Occipital lobe (tissue), 2 donors: Measurements from ENCODE around the gene ZXDB. TPM values are rescaled to one million over a fixed set of nuclear protein-coding genes. Genes with fewer than 3 reads are reported as not detected.
"Not testable (repeated sequence)": the region's sequence is repeated elsewhere in the genome, so short reads cannot be mapped to it uniquely, and the experiment has no call there.

ENCODE experiments used
- DNase-seq: peaks from one replicate; lab custom pipeline; 2025; lab: John Stamatoyannopoulos, UW
- total RNA-seq: library from RNA; depleted of rRNA; stranded (reverse); fragments of >200 nt; gene quantifications from one replicate; pipeline ENCODE4 v1.2.3, GENCODE V29; 2014

Gene ZXDB
- total RNA-seq: 20.0 TPM

DNA sequence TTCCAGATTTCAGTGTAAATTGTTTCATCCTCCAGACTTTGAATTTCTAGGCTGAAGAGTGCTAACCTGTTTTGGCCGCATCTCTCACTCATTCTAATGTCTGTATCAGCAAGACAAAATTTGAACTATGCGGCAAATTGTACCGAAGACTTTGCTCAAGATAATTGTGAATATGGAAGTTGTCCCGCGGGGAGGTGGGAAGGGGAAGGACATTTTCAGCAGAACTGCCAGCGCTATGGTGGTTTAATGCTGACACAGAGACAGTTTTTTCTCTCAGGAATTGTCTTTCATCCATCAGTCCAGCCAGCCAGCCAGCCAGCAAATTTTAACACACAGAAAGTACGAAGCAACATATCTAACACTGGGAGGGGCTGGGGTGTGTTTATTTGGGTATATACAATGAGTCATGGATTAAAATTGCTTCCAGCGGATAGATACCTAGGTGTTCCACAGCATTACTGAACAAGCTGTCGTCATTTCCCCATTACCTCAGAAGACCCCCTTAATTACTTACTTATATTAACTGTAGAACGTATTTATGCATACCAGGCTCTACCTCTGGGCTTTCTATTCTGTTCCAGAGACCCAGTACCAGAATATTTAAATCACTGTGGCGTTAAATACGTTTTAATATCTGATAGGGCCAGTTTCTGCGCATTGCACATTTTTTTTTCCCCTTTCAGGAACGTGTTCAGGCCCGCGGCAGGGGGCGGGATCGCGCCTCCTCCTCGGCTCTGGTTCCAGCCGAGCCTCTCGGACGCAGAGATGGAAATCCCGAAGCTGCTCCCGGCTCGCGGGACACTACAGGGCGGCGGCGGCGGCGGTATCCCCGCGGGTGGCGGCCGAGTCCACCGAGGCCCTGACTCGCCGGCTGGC is at the start of gene ZXDB:
TSS of gene ZXDB (plus strand) at position 728 of the 876 bp plus-strand sequence. CDS start at position 766, 38 bp downstream.
- DNase-seq: not testable (repeated sequence)

GRCh38 chrX:57565198-57565597 is 26.6 kb upstream of the ZXDB start:
- no peak for DNase-seq

GRCh38 chrX:57573754-57574153 is 18.1 kb upstream of the ZXDB start:
- no peak for DNase-seq

DNA sequence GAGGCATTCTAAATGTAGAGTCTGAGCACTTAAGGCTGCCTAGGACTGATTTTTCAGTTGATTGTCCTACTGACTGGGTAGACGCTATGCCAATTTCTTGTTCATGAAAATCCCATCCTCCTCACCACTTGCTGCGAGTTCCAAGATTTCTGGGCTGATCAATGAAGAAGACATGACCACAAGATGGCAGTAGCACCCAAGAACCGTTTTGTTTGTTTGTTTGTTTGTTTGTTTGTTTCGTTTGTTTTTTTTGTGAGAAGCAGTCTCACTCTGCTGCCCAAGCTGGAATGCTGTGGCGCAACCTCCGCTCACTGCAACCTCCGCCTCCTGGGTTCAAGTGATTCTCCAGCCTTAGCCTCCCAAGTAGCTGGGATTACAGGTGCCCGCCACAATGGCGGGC is 8.9 kb upstream of the ZXDB start:
- not testable (repeated sequence) for DNase-seq

GRCh38 chrX:57583477-57583876 is 8.3 kb upstream of the ZXDB start:
- no peak for DNase-seq

GRCh38 chrX:57586360-57586759 is 5.5 kb upstream of the ZXDB start:
- DNase-seq: no peak

DNA sequence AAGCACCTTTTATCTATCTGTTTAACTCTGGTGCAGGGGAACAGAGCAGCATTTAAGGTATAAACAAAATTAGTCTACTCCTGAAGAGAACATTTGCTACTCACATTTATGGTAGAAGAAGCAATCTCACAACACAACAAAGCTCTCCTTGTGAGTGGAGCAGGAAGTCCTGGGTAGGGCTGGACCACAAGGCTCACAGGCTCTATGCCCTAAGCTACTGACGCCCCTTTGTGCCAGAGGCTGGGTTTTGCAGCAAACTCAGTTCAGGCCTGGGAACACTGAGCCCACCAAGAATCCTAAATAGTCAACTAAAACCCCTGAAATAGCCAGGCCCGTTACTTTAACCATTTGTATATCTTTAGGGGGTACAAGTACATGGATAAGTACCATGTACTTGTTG is 4.7 kb upstream of the ZXDB start:
- DNase-seq: no peak

- no peak for DNase-seq
Measured at GRCh38 chrX:57587607-57588006, 4.2 kb upstream of the ZXDB start.

DNA sequence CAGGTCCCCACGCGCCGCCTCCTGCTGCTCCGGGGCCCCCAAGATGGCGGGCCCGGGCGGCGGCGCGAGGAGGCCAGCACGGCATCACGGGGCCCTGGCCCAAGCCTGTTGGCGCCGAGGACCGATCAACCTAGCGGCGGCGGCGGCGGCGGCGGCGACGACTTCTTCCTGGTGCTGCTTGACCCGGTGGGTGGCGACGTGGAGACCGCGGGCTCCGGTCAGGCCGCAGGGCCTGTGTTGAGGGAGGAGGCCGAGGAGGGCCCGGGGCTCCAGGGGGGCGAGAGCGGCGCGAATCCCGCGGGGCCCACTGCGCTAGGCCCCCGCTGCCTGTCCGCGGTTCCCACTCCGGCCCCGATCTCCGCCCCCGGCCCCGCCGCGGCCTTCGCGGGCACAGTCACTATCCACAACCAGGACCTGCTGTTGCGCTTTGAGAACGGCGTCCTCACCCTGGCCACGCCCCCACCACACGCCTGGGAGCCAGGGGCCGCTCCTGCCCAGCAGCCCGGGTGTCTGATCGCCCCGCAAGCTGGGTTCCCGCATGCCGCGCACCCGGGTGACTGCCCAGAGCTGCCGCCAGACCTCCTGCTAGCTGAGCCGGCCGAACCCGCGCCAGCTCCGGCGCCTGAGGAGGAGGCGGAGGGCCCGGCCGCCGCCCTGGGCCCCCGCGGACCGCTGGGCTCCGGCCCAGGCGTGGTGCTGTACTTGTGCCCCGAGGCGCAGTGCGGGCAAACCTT is 516 bp downstream of the ZXDB start:
- DNase-seq: peak; percentile 58

GRCh38 chrX:57592894-57593215 is 1.0 kb downstream of the ZXDB start:
- peak; percentile 14 for DNase-seq

DNA sequence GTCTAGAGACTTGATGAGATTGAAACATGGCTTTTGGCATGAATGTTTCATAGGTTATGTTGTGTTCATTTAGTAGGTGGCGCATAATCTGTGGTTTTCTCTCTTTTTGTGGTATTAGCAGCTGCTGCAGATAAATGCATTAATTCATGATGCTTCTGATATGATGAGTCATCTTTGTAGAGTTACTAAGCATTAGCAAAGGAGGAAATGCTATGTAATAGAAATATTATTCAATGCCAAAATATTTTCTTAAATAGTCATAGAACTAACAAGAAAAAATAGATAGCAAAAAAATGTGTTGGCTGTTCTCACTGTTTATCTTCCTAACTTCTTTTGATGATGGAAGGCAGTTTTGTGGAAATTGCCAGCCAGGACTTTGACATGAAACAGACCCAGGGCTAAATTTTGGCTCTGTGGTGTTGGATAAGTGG is 3.6 kb downstream of the ZXDB start:
- DNase-seq: no peak

DNA sequence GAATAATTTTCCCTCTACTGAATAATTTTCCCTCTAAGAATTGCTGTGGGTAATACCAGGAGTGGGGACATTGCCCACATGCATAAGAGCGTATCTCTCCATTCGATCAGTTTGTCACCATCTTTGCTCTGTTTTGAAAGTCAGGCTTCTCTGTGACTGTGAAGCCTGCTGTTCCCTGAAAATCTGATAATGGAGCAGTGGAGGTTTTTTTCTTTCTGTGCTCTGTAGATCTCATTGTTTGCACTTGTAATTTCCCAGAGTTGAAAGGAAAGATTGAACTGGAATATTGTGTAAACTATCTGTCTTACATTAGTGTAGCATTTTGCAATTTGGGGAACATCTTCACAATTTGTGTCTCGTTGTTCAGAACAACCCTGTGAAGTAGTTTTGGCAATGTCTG is 4.3 kb downstream of the ZXDB start:
- no peak for DNase-seq

GRCh38 chrX:57596516-57596915 is 4.7 kb downstream of the ZXDB start:
- DNase-seq: no peak

- DNase-seq: no peak
Measured at GRCh38 chrX:57607295-57608187, 15.7 kb downstream of the ZXDB start.

- DNase-seq: not testable (repeated sequence)
Measured at GRCh38 chrX:57613351-57613750, 21.5 kb downstream of the ZXDB start.

- DNase-seq: not testable (repeated sequence)
Measured at GRCh38 chrX:57629438-57629837, 37.6 kb downstream of the ZXDB start.

DNA sequence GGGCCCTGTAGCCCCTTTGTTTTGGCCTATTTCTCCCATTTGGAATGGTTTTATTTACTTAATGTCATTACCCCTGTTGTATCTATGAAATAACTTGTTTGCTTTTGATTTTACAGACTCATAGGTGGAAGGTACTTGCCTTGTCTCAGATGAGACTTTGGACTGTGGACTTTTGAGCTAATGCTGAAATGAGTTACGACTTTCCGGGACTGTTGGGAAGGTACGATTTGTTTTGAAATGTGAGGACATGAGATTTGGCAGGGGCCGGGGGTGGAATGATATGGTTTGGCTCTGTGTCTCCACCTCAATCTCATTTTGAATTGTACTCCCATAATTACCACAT is 48.8 kb downstream of the ZXDB start:
- no peak for DNase-seq

DNA sequence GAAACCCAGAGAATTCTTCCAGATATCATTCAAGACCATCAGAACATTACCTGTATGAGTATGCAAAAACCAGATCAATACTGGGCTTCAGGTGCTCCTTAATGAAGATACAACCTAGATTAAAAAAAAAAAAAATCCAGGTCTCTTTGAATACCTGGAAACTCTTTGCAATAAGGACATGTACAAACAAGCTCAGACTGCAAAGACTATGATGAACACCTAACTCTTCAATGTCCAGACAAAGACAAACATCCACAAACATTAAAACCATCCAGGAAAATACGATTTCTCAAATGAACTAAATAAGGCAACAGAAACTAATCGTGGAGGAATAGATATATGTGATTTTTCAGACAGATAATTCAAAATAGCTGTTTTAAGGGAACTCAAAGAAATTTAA is 49.5 kb downstream of the ZXDB start:
- no peak for DNase-seq

- DNase-seq: no peak
Measured at GRCh38 chrX:57643698-57644097, 51.9 kb downstream of the ZXDB start.

DNA sequence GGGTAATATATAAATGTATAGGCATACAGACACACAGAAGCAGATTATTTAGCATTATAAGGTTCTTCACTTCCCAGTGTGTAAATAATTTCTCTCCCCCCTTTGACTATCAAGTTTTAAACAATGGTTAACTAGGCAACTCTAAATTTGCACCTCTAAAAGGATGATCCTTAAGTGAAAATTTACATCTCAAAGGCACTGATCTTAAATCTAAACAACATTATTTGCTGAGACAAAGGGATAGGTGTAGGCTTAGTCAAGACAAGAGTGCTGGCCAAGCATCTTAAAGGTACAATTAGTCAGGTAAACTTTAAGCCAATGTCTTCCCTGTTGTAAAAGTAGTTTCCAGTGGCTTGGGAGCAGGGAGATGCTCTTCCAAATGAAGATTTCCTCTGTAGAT is 55.2 kb downstream of the ZXDB start:
- no peak for DNase-seq
